HG03460 (cell line): ENCODE results near the gene TMEM203.

Experiments used
- ATAC-seq: cut with Tn5 transposase; IDR thresholded peaks from one replicate; pipeline ENCODE4 v1.9.1; 2021; ENCODE audit not compliant: unreplicated experiment

The TMEM203 gene

DNA sequence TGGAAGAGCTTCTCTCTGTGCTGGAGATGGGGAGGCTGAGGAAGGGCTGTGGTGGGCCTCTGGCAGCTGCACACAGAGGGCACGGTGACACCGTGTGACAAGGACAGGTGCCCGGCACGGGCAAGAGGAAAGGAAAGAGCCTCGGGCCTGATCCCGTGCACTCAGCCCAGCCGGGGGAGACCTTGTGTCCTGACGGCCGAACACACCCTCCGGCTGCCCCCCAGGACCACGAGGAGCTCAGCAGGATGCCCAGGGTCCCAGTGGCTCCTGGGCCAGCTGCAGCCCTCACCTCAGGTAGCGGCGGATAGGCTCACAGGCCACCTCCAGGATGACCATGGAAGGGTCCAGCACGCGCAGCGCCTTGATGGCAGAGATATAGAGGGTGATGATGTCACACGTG is 22.6 kb downstream of the TMEM203 start:
- ATAC-seq: no peak

DNA sequence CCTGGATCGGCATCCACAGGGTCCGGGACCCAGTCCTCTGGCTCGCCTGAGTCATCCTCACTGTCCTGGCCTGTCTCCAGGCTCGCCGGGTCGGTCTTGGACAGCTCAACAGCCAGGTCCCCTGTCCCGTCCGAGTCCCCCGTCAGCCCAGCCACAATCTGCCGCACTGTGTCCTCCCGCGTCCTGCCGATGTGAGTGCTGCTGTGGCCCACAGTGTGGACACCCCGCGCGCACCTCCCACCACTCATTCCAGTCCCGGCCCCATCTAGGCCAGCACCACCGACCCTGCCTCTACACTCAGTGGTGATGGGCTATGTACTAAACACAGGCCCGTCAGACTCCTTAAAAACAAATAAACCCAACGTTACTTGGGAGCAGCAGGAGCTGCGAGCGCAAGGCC is 23.8 kb downstream of the TMEM203 start:
- ATAC-seq: no peak

DNA sequence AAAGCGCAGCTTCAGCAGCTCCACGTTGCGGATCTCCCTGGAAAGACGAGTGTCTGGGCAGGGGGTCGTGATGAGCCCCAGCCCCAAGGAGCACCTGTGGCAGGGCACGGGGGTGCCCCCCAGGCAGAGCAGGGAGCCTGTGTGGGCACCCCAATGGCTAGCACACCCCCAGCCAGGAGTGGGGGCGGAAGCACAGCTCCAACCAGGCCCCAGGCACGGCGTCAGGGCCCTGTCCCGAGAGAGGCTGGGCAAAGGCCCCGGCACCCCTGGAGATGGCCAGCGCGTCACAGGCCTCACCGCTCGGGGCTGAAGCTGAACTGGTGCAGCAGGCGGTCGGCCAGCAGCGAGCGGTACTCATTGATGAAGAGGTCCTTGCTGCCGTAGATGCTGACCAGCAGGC is 25.0 kb downstream of the TMEM203 start:
- ATAC-seq: no peak

DNA sequence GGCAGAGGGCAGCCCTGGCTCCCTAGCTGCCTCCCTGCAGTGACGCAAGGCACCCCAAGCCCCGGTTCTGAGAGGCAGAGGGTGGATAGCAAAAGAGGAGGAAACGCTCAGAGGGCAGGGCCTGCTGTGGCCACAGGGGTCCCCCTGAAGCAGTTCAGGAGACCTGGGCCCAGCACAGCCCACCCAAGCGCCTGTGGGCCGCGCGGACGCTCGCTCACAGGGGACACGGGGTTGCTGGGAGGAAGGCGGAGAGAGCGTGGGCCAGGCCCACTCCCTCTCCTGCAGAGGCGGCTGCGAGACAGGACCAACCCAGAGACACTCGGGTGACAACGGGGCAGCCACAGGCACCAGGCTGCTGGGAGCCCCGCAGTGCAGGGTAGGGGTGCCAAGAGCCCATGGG is 25.7 kb downstream of the TMEM203 start:
- ATAC-seq: no peak

DNA sequence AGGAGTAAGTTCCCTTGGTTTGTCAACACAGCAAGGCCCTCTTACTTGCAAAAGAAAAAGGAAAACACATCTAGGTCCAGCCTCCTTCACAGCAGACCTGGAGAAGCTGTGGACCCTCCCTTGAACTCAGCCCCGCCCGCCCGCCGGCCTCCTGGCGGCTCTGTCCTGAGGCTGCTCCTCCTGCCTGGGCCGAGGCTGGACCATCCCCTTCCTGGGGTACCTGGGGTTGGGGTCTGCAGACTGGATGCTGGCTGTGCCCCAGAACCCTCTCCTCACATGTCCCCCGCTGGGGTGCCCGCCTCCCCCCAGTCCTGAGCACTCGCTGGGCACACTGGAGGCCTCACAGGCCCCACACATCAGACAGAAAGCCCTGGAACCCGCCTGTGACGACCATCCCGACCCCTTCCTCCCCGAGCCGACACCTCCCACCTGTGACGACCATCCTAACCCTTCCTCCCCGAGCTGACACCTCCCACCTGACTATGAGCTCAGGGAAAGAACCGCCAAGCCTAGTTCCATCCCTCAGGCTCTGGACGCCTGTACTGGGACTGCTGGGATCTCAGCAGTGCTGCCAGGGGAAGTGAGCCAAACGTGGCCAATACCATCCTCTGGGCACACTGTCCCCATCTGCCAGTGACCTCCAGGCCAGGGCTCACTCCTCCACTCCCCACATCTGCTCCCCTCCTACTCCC is 26.4 kb downstream of the TMEM203 start:
- no peak for ATAC-seq

DNA sequence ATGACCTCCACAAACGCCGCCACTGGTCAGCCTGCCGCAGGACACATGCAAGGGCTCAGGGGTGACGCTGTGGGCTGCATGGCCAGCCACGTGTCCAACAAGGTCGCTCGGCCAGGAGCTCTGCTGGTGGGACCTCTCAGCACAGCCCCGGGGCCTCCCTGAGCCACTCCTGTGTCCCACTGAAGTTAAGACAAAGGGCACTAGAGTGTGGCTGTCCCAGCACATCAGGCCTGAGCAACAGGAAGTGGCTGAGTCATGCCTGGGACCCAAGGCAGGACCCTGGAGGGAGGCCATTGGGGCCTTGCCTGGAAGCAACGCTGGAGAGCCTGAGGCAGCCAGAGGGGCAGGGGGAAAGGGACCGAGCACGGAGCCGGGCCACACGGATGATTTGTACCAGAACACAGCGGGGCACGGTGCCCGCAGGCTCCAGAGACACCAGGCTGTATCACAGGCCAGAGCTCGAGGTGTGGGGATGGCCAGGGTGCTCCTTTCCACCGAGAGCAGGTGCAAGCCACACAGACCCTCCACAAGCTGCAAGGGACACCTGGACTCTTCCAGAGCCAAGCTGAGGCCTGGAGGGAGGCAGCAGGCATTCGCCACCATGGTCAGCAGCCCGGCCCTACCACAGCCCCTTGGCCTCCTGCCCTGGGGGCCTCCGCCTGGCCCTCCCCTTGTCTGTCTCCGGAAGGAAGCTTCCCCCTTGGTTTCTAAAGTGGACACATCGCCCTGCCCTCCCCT is 27.1 kb downstream of the TMEM203 start:
- ATAC-seq: no peak

DNA sequence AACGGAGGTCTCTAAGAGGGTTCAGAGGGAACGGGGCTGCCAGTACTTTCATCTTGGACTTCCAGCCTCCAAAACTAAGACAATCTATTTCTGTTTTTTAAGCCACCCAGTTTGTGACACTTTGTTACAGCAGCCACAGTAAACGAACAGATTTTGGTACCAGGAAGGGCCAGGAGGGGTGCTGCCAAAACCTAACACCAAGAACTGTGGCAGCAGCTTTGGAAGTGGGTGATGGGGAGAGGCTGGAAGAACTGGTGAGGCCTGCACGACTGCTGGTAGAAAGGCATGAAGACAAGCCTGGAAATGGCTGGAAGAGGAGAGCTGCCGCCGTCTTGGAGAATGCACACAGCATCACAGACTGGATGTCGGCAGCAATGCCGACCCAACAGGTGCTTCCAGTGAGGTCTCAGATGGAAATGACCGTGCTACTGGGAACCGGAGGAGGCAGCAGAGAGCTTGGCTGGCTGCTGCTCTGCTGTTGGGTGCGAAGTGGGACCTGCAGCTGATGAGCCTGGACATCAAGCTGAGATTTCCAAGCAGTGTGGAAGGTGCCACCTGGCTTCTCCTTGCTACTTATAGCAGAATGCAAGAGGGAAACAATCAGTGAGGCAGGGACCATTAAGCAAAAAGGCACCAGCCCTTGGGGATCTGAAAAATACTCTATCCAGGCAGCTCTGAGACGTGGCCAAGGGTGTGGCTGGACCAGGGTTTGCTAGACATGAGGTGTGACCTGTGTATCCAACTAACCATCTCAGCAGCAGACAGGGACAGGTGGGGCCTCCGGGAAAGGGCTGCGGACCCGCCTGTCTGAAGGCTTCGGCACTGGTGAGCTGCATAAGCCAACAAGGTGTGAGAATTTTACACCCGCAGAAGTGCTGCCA is 28.9 kb downstream of the TMEM203 start:
- no peak for ATAC-seq

DNA sequence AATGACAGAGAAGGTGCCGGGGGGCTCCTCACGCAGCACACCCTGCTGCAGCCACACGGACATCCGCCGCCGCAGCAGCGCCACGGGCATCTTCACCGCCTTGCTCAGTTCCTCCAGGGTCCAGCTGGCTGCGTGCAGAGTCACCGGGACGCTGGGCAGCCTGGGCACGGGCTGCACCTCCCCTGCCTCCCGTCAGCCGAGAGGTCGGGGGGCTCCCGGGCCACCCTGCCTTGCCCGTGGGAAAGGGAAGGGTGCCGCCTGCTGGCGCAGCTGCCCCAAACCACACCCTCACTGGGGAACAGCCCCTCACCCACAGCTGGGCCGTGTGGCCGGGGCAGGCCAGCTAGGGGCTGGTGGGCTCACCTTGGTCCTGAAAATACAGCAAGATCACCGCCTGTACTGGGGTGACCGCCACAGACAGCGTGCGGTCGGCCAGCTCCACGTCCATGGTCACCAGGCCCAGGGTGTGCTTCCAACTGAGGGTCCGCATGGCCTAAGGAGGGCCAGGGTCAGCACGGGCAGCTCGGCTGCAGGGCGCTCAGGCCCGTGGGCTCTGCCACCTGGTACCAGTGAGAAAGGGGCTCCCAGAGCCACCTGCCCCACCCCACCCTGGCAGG is 30.0 kb downstream of the TMEM203 start:
- ATAC-seq: no peak

DNA sequence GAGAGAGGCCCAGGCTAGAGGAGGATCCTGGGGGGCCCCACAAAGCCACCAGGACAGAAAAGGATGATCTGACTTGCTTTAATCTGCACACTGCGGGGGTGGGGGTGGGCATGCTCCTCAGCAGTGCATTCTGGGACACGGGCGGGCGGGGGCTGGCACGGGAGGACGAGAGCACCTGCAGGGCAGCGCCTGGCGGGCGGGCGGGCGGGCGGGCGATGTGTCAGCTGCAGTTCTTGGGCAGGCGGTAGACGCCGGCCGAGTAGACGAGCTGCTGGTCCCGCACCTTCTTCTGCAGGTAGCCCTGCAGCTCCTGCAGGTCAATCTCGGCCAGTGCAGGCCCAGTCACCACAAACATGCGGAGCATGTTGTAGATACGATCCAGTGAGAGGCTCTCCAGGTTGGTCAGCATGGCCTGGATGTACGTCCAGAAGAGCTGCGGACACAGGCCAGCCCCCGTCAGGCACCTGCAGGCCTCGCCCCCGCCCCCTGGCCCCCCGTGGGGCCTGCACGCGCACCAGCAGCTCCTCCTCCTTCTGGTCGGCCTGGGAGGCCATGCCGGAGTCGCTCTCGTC is 30.6 kb downstream of the TMEM203 start:
- ATAC-seq: no peak

DNA sequence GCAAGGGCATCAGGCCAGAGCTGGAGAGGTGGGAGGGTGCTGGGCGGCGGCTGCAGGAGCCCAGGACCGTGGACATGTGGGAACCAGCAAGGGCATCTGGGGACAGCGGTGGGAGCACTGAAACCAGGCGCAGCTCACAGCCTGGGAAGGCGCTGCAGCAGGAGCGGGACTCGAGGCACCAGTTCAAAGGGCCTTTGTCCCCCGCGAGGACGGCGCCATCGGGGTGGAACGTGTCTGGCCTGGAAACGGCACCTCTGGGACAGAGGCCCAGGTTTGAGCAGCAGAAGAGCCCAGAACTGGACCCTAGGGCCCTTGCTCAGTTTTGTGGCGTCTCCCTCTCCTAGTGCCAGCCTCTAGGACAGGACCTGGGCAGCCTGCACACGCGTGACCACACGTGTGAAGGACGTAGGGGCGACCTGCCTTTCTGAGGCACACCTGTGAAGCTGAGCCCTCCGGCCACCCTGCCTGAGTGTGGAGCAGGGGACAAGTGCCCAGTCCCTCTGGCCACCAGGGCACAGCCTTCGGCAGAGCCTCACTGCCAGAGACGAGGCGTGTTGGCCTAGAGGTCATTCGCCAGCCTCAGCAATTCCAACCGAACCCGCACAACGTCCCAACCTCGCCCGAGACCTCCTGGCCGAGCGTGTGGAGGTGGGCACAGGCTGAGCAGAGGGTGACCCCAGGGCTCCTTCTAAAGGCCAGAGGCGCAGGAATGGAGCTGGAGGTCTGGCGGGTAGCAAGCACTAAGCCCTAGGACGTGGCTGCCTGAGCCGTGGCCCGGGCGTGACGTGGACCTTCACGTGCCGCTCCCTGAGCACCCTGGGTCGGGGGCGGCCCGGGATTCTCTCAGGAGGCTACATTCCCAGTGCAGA is 31.4 kb downstream of the TMEM203 start:
- ATAC-seq: no peak

DNA sequence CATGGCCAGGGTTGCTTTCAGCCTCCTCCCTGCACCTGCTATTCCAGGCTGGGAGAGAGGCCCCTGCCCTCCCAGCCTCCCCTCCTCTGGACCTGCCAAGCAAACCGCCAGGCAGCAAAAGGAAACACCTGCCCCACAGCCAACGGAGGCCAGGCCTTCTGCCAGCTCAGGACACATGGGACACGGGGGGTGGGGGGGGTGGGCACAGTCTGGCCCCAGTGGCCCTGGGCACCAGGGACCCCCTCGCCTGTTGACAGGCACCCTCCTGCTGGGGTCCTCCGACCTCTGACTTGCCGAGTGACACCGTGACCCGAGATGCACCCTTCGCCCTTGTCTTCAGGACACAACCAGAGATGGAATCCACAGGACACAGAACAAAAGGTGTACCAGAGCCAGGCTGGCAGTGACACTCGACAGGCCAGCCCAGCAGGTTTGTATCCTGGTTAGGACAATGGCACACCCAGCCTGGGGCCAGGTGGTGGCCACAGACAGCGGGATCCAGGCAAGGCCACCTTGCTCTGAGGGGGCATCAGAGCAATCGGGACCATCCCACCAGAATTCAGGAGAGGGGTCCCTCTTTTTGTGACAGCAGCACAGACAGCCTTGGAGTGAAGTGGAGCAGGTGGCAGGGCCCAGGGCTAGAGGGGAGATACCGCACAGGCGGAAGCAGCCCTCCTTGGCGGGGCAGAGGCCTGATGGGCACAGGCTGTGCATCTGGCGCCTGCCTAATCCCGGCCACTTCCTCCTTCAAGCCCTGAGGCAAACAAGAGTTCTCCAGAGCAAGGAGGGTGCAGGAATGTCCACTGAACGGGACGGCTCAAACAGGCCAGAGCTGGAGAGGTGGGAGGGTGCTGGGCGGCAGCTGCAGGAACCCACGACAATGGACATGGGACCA is 32.3 kb downstream of the TMEM203 start:
- ATAC-seq: no peak

DNA sequence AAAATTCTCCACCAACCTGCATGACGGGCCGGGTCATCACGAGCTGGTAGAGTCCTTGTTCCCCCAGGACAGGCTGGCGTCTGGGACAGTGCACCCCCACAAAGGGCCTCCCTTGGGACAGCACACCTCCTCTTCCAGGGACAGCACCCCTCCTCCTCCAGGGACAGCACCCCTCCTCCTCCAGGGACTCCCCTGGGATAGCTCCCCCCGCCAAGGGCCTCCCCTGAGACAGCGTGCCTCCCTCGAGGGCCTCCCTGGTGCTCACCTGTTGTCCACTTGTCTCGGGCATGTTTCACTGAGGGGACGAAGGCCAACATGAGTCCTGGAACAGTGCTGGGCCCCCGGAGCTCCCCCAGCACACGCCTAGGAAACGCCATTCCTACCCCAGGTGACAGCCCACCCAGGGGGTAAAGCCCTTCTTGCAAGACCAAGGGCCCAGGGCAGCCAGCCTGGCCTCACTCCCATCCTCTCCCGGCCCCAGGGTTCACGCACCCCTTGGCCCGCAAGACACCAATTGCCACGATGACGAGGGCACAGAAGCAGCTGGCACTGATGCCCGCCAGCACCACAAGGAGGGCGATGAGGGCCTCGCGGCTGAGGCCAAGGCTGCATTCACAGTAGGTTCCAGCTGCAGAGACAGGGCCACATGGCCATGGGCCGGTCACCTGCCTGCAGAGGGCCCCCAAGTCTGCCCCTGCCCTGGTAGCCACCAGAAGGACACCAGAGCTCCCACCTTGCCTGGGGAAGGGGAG is 34.1 kb downstream of the TMEM203 start:
- no peak for ATAC-seq

DNA sequence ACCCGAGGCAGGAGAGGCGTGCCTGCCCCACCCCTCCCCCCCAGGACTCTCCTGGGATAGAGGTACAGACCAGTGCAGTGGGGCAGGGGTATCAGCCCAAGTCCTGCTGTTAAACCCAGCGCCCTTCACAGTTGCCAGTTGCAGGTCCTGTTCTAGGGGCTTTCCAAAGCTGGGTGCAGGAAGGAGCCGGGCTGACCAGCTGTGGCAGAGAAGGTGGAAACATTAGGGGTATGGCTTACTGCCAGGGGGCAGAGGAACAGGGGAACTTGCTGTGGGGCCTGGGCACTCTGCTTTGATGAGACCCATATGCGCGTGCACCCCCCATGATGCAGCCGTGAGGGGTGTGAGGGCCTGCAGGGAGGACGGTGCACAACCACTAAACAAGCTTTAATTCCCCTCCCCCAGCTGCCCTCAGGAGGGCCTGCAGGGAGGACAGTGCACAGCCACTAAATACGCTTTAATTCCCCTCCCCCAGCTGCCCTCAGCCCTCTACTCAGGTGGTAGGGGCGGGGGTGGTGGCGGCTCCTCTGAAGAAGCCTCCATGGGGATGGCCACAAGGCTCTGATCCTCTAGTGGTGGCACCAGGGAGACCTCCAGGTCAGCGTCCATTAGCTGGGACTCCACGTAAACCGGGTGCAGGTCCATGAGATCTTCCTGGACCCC is 34.8 kb downstream of the TMEM203 start:
- ATAC-seq: no peak

DNA sequence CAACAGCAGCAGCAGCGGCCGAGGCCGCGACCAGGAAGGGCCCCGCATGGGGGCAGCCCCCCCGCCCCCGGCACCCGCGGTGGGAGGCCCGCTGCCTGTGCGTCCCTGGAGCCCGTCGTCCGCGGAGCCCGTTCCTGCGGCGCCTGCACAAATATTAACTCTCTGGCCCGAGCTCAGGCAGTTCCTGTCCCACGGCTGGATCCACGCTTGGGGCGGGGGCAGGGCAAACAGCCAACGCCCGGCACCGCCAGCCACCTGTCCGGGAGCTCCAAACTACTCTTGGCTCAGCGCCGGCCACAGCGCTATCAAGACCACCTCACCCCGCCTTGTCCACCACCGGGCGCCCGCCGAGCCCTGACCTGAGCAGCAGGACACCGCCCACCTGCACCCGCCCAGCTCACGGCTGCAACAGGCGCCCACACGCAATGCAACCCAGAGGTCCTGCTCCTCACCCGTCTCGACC is 35.5 kb downstream of the TMEM203 start, which contains the start of gene LRRC26:
Gene LRRC26 (minus strand): TSS at position 156 of the 463 bp plus-strand sequence. CDS start 108 bp downstream, at position 48.
- ATAC-seq: no peak

DNA sequence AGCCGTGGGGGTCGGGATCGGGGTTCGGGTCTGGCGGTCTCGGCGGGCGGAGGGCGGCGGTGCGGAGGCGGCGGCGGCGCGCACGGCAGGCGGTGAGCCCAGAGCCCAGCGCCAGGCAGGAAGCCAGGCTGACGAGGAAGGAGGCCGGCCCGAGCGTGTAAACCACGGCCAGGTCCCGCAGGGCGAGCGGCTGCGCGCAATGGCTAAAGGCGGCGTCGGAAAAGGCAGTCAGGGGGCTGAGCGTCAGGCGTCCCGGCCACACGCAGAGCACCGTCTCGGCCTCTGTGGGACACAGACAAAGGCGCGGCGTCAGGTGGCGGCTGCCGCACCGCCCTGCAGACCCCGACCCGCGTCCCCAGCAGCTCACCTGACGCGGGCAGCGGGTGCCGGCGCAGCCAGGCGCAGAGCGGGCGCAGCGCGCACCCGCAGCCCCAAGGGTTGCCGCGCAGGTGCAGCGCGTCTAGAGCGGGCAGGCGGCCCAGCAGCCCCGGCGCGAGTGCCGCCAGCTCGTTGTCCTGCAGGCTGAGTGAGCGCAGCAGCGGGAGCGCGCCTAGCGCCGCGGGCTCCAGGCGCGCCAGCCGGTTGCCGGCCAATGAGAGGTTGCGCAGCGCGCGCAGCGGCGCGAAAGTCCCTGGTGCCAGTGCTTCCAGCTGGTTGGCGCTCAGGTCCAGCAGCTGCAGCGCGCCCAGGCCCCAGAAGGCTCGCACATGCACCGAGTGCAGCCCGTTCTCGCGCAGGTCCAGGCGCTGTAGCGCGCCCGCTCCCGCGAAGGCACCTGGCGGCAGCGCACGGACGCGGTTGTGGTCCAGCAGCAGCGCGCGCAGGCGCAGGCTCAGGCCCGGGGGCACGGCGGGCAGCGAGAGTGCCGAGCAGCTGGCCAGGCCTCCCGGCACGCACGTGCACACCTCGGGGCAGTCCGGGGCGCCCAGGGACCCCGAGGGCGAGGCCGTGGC is 36.3 kb downstream of the TMEM203 start:
- no peak for ATAC-seq

DNA sequence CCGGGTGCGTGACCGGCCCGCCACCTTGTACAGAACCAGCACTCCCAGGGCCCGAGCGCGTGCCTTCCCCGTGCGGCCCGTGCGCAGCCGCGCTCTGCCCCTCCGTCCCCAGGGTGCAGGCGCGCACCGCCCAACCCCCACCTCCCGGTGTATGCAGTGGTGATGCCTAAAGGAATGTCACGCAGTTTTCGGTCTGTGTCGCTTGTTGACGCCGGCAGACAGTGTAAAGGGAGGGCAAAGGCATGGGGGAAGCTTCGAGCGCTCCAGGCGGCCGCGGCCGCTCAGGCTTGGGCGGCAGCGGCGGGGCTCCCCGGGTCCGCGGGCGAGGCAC is 36.9 kb downstream of the TMEM203 start:
- ATAC-seq: no peak
